Ascending aorta (tissue), 2 donors: Measurements from ENCODE around the gene TMEM106A. TPM values are rescaled to one million over a fixed set of nuclear protein-coding genes. Genes with fewer than 3 reads are reported as not detected.
A peak's percentile ranks its signal among the peaks of the same experiment; 100 is the strongest.
"Not testable (repeated sequence)": the region's sequence is repeated elsewhere in the genome, so short reads cannot be mapped to it uniquely, and the experiment has no call there.

Experiments used
- DNase-seq, 2 donors: peaks; one replicate each; pipeline ENCODE4 v3.0.0-alpha.2; 2019; ENCODE audit warnings: low spot score in 2 of 2
- H3K27ac ChIP-seq, 2 donors: fragments of 200-600 bp; sonication (generic); one replicate each; pipeline ENCODE4 v1.5.1; 2016 to 2017; ENCODE audit warnings: mild to moderate bottlenecking in 1 of 2
- H3K27me3 ChIP-seq: fragments of 200-600 bp; sonication (generic); one replicate; pipeline ENCODE4 v1.5.1; 2017
- H3K36me3 ChIP-seq, 2 donors: fragments of 200-600 bp; sonication (generic); one replicate each; pipeline ENCODE4 v1.5.1; 2016
- H3K4me1 ChIP-seq, 2 donors: fragments of 200-600 bp; sonication (generic); one replicate each; pipeline ENCODE4 v1.5.1; 2016 to 2017; ENCODE audit warnings: mild to moderate bottlenecking in 1 of 2
- H3K4me3 ChIP-seq, 2 donors: fragments of 200-600 bp; sonication (generic); one replicate each; pipeline ENCODE4 v1.5.1; 2016 to 2017; ENCODE audit warnings: mild to moderate bottlenecking in 1 of 2
- H3K9me3 ChIP-seq, 2 donors: fragments of 200-600 bp; sonication (generic); one replicate each; pipeline ENCODE4 v1.5.1; 2016
- CTCF ChIP-seq, 3 experiments: fragments of 200-600 bp in 2 of 3; fragments of 450-650 bp in 1 of 3; sonication (generic) in 2 of 3; IDR thresholded peaks; one replicate each; pipeline ENCODE4 v1.5.1; 2016 to 2019; ENCODE audit warnings: antibody characterized with exemption in 3 of 3, mild to moderate bottlenecking in 1 of 3, moderate library complexity in 1 of 3
- intact Hi-C: fragments of 100-400 bp; cut with DNase I; formaldehyde crosslinking; loops from one replicate; pipeline ENCODE4 v1.15.1; 2023
- total RNA-seq: library from RNA; depleted of rRNA; stranded (reverse); fragments of >200 nt; gene quantifications from one replicate; pipeline ENCODE4 v1.1.0, GENCODE V29; 2016

TMEM106A gene
- total RNA-seq, result 18.5 TPM

- H3K27me3 ChIP-seq, result no peaks in the 10 kb centered on the region
- peak within 1 kb of the TSS; percentile 74 to 76 for H3K4me3 ChIP-seq
- peak within 1 kb of the TSS; percentile 80 to 83 for H3K27ac ChIP-seq
- DNase-seq, result peak; percentile 39 to 89
- peaks cover 0 to 12% of the 10 kb centered on the region in 2 donors for H3K4me1 ChIP-seq
- H3K9me3 ChIP-seq, result no peaks in the 10 kb centered on the region
- TF ChIP-seq CTCF (IDR thresholded peaks at IDR 0.05), result peak; percentile 25 to 50 (median 47)
- H3K36me3 ChIP-seq, result peaks cover 16 to 41% of the 10 kb centered on the region in 2 donors
- intact Hi-C loops, result loop anchor here (2.0 to 5.0 kb wide), 2 partner anchors 187 to 271 kb away; partner anchors contain the start of genes DHX8 and RND2
These were observed at the start of gene TMEM106A for GRCh38 chr17:43211480-43212402. Gene TMEM106A (plus strand): TSS chr17:43211875. CDS start chr17:43213042, 1,167 bp downstream.

- H3K27ac ChIP-seq, H3K9me3 ChIP-seq, intact Hi-C loops, DNase-seq, H3K36me3 ChIP-seq, H3K4me3 ChIP-seq, H3K27me3 ChIP-seq, H3K4me1 ChIP-seq: not testable (repeated sequence)
These were observed 45.7 kb upstream of the TMEM106A start for GRCh38 chr17:43165971-43166370.

- intact Hi-C loops, result loop anchor here (1.0 to 2.0 kb wide), 3 partner anchors 44 to 145 kb away; partner anchors contain the start of gene BRCA1
- H3K27me3 ChIP-seq, result no peaks in the 10 kb centered on the region
- H3K36me3 ChIP-seq, result no peaks in the 10 kb centered on the region
- TF ChIP-seq CTCF (IDR thresholded peaks at IDR 0.05), result no peak
- peak overlapping the region; percentile 97 to 99 for H3K27ac ChIP-seq
- DNase-seq, result peak; percentile 8 to 64
- H3K4me3 ChIP-seq, result peak overlapping the region; percentile 76 to 82
- H3K4me1 ChIP-seq, result peaks cover 0 to 31% of the 10 kb centered on the region in 2 donors
- H3K9me3 ChIP-seq, result no peaks in the 10 kb centered on the region
These were observed 42.0 kb upstream of the TMEM106A start for GRCh38 chr17:43169561-43170139.

GRCh38 chr17:43170140-43170765 lies 41.4 kb upstream of the TMEM106A start:
- peak overlapping the region; percentile 76 to 82 for H3K4me3 ChIP-seq
- no peak for TF ChIP-seq CTCF (IDR thresholded peaks at IDR 0.05)
- H3K36me3 ChIP-seq, result no peaks in the 10 kb centered on the region
- no peaks in the 10 kb centered on the region for H3K27me3 ChIP-seq
- H3K4me1 ChIP-seq, result peaks cover 0 to 37% of the 10 kb centered on the region in 2 donors
- H3K27ac ChIP-seq, result peak overlapping the region; percentile 97 to 99
- intact Hi-C loops, result loop anchor here (1.0 to 2.0 kb wide), 3 partner anchors 45 to 146 kb away; partner anchors contain the start of gene BRCA1
- H3K9me3 ChIP-seq, result no peaks in the 10 kb centered on the region
- DNase-seq, result peak; percentile 89 to 96

GRCh38 chr17:43170766-43171585 lies 40.7 kb upstream of the TMEM106A start, which contains the start of gene NBR1:
Gene NBR1 (plus strand): TSS chr17:43171214. CDS start chr17:43175800, 4,586 bp downstream.
- peaks cover 0 to 41% of the 10 kb centered on the region in 2 donors for H3K4me1 ChIP-seq
- intact Hi-C loops, result loop anchor here (1.0 to 2.0 kb wide), 4 partner anchors 46 to 150 kb away; partner anchors contain the start of gene BRCA1
- H3K9me3 ChIP-seq, result no peaks in the 10 kb centered on the region
- H3K4me3 ChIP-seq, result peak within 1 kb of the TSS; percentile 76 to 82
- no peaks in the 10 kb centered on the region for H3K27me3 ChIP-seq
- DNase-seq, result peak; percentile 95 to 98
- TF ChIP-seq CTCF (IDR thresholded peaks at IDR 0.05), result no peak
- H3K36me3 ChIP-seq, result no peaks in the 10 kb centered on the region
- H3K27ac ChIP-seq, result peak within 1 kb of the TSS; percentile 97 to 99
